H1 (cell line): Measurements from ENCODE around the gene RGS3. TPM values are rescaled to one million over a fixed set of nuclear protein-coding genes. Genes with fewer than 3 reads are reported as not detected.

Experiments used
- PHF8 ChIP-seq: fragments of 200-600 bp; sonication (generic); conservative IDR thresholded peaks from 2 replicates; pipeline ENCODE4 v1.7.1; 2012; ENCODE audit warnings: low read depth, mild to moderate bottlenecking, inconsistent platforms, low read length, moderate library complexity
- TCF12 ChIP-seq: IDR thresholded peaks from 2 replicates; pipeline ENCODE4 v1.6.1; 2011; ENCODE audit warnings: low read depth, mild to moderate bottlenecking, low read length
- polyA plus RNA-seq, 7 experiments: library from polyadenylated mRNA; depleted of rRNA in 3 of 7; stranded (reverse) in 5 of 7; unstranded in 2 of 7; fragments of >200 nt in 5 of 7; fragments of 200-250 nt in 2 of 7; gene quantifications; 1 replicate in 5 of 7; 2 replicates in 1 of 7; 4 replicates in 1 of 7; pipeline versions ENCODE4 v1.2.1 to v1.2.3, GENCODE V29; 2011 to 2013; ENCODE audit warnings: missing spikeins in 2 of 7, mixed read lengths in 2 of 7
- total RNA-seq: library from RNA; stranded (reverse); fragmentation: NEBNext Ultra II Directional; extraction: Animal tissue kit (Norgen Biotek cat#: 25700); gene quantifications from 2 replicates; pipeline ENCODE4 v1.2.1, GENCODE V29; 2021

The RGS3 gene
- total and polyA plus RNA-seq, 2 of the 8 experiments (the other 6 are each of a cell fraction or from before 2014, with no cell fraction given), result 12.6 to 18.2 TPM

GRCh38 chr9:113475031-113475430 is 11.5 kb downstream of the RGS3 start (continued):
- TF ChIP-seq PHF8, result no peak
- no peak for TF ChIP-seq TCF12
